ENCODE results near the gene MAPKBP1. TPM values are rescaled to one million over a fixed set of nuclear protein-coding genes. Genes with fewer than 3 reads are reported as not detected.

Gene MAPKBP1
- total RNA-seq, 1 experiment from 2014 or later = 14.7 TPM

DNA sequence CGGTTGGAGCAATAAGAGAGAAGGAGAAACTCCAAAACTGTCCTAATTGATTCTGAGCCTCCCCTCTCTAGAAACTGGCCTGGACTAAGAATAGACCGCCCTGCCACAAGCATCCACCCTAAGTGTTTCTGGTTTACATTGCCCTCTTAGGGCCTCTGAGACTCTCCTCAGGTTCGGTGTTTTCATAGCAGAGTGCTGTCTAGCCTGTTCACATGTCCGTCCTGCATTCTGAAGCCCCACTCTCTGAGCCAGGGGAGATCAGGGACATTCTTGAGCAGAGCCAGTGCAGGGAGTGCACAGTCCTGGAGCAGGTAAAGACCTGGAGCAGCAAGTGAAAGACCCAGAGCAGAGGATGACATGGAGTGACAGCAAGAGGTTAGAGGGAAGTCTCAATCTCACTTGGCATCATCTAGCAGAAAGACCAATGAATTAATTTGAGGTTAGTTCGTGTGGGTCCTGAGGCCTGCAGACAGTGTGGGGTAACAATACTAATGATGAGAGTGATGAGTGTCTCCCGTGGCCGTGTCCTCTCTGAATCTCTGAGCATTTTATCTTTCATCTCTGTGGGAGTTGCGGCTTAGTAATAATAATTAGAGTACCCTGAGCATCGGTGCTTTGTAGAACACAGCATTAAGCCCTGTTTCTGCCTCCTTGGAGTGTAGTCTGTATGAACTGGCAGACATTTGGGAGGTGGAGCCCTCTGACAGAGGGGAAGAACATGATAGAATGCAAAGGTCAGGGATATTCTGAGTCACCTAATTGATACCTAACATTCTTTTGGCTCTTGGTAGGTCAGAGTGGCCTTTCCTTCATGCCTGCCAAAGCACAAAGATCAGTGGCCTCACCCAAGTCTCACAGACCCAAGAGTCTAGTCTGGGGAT, 24.6 kb downstream of the MAPKBP1 start:
- in situ Hi-C loops (cut with HindIII; ENCODE audit: low pct_unique_long_range_greater_than_20kb, low sequenced_read_pairs) = no loop called here
- DNase-seq (ENCODE audit: low read depth, low spot score) = no peak

DNA sequence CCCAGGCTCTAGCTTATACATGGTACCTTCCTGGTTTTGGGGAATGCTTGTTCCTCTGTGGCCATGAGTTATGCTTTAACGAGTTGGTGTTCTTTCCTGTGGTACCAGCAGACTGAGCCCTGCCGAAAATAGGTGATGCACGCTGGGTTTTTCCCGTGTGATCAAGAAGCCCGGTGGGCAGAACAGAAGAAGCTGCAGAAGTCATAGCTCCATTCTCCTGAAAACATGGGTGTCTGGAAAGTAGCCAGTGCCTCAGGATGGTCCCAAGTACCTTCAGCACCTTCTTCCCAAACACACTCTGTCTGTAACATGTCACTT, 25.2 kb downstream of the MAPKBP1 start:
- DNase-seq (ENCODE audit: low read depth, low spot score) = no peak
- in situ Hi-C loops (cut with HindIII; ENCODE audit: low pct_unique_long_range_greater_than_20kb, low sequenced_read_pairs) = no loop called here

DNA sequence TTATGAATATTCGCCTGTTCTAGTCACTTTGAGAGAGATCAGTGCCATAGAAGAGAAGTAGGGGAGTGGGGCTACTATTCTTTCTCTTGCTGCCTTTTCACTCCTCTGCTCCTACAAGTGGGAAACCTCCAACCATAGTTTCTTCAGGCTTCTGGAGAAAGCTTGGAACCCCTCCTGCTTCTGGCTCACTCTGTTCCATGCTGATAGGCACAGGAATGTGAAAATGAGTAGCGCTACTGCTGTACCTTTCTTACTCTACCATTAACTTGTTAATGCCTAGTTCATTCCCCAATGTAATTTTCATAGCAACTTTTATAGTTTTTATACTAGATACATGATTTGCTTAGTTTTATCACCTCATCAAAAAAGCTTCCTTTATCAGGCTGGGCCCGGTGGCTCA, 26.9 kb downstream of the MAPKBP1 start:
- no peak for DNase-seq (ENCODE audit: low read depth, low spot score)
- in situ Hi-C loops (cut with HindIII; ENCODE audit: low pct_unique_long_range_greater_than_20kb, low sequenced_read_pairs) = no loop called here

DNA sequence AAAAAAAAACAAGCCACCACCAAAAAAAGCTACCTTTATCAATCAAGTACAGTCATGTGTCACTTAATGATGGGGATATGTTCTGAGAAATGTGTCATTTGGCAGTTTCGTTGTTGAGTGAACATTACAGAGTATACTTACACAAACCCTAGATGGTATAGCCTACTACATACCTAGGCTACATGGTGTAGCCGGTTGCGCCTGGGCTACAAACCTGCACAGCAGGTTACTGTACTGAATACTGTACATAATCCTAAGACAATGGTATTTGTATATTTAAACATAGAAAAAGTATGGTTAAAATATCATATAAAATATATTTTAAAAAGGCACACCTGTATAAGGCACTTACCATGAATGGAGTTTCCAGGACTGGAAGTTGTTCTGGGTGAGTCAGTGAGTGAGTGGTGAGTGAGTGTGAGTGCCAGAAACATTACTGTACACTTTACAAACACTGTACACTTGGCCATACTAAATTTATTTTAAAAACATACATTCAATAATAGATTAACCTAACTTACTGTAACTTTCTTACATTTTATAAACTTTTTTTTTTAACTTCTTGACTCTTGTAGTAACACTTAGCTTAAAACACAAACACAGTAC, 27.7 kb downstream of the MAPKBP1 start:
- in situ Hi-C loops (cut with HindIII; ENCODE audit: low pct_unique_long_range_greater_than_20kb, low sequenced_read_pairs) = no loop called here
- no peak for DNase-seq (ENCODE audit: low read depth, low spot score)

DNA sequence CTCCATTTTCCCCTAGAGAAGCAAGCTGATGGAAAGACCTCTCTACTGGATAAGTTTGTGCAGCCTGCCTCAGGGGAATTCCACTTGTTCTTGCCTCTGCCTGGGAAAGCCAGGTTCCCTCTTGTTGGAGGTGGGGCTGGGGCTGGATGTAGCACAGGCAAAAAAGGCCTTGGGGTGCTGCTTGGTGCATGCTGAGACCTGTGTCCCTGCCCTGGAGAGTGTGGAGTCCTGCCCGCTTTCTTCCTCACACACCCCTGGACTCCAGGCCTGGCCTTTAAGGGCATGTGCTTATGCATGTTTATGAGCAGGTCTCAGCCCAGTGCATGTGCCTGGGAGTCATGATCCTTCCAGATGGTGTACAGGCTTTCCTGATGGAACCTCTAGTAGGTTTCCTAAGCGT, 30.1 kb downstream of the MAPKBP1 start:
- in situ Hi-C loops (cut with HindIII; ENCODE audit: low pct_unique_long_range_greater_than_20kb, low sequenced_read_pairs) = no loop called here
- DNase-seq (ENCODE audit: low read depth, low spot score) = no peak

DNA sequence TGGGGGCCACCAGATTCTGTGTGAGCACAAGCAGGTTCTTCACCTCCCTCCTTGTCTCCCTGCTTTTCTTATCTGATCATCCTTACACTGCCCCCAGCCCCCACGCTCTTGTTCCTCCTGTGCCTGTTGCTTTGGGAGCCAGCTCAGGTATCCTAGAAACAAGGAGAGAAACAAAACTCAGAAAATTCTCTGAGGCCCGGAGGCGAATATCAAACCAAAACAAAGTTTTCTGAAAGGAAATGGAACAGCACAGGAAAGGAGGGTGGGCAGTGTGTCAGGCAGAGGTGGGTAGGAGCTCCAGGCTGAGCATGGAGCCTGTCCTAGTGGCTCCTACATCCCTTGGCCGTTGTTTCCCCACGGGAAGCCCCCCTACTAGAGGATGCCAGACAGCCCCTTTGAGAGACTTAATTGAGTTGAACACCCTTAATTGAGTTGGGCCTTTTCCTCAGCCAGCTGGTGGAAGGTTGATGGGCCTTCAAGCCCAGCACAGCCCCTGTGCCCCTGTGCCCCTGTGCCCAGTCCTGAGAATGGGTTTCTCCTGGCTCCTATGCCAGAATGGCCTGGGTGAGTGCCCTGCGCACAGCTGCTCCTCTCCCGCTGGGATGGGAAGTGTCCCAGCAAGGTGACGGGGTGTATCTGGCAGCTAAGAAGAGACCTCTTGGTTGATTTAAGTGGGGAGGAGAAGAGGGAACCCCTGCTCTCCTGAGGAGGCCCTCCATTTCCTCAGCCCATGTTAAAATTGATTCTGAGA, 30.8 kb downstream of the MAPKBP1 start:
- no peak for DNase-seq (ENCODE audit: low read depth, low spot score)
- in situ Hi-C loops (cut with HindIII; ENCODE audit: low pct_unique_long_range_greater_than_20kb, low sequenced_read_pairs) = no loop called here

DNA sequence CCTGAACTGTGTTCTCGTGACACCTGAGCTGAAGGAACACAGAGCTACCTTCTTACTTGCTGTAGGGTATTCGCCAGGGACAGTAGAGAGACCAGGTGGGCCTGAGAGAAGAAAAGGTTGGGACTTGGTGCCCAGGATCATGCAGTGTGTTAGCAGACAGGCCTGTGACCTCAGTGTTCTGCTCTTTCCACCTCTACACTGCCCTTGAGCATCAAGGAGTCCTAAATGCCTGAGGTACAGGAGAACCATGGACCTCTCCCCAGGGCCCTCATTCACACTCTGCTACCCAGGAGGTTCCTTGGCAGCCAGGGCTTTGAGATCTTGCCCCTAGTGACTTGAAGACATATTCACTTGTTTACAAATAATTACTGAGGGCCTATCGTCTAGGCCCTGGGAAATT, 31.4 kb downstream of the MAPKBP1 start:
- in situ Hi-C loops (cut with HindIII; ENCODE audit: low pct_unique_long_range_greater_than_20kb, low sequenced_read_pairs) = no loop called here
- no peak for DNase-seq (ENCODE audit: low read depth, low spot score)

DNA sequence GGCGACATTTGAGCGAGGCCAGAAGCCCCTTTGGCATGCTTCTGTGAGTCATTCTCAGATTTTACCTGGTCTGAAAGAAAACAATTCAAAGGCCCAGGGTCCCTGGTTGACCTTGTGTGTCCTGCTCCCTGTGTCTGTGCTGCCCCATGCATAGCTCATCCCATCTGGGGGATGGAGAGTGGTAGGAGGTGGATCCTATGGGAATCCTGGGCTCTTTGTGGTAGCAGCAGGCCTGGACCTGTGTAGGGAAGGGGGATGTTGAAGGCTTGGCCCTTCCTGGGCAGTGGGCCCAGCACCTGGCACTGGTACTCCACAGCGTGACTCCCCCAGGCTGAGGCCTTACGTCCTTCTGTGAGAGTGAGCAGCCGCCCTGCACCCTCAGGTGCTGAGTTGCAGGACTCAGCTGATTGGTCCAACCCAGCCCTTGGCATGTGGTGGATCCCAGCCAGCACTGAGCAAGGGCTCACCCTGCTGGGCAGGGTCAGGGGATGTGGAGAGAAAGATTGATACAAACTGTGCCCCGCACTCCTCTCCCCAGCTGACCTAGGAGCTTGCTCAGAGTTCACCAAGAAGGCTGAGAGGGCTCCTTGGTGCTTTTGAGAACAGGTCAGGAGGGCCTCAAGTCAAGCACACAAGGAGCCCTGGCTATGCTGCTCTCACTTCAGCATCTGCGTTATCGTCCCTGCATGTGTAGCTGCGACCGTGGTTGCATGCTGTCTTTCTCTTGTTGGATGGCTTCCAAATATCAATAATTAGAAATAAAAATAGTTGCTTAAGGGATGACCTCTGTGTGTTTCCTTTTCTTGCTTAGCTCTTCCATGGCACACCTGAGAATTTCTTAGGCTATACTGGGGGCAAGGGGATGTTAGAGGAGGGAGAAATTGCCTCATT, 32.3 kb downstream of the MAPKBP1 start:
- DNase-seq (ENCODE audit: low read depth, low spot score) = peak; percentile 57
- in situ Hi-C loops (cut with HindIII; ENCODE audit: low pct_unique_long_range_greater_than_20kb, low sequenced_read_pairs) = no loop called here

DNA sequence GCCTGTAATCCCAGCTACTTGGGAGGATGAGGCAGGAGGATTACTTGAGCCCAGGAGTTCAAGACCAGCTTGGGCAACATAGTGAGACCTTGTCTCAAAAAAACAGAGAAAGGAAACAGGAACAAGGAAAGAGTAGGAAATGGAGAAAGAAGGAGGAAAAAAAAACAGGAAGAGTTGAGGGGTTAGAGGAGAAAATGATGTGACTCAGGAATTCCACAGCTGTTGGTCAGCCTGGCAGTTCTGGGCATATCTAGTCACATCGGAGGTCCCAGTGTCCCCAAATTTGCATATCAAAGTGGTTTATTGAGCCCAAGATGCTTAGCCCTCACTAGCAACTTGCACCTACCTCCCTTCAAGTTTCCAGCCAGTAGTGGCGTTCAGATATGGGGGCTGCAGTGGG, 34.8 kb downstream of the MAPKBP1 start:
- in situ Hi-C loops (cut with HindIII; ENCODE audit: low pct_unique_long_range_greater_than_20kb, low sequenced_read_pairs) = no loop called here
- no peak for DNase-seq (ENCODE audit: low read depth, low spot score)

DNA sequence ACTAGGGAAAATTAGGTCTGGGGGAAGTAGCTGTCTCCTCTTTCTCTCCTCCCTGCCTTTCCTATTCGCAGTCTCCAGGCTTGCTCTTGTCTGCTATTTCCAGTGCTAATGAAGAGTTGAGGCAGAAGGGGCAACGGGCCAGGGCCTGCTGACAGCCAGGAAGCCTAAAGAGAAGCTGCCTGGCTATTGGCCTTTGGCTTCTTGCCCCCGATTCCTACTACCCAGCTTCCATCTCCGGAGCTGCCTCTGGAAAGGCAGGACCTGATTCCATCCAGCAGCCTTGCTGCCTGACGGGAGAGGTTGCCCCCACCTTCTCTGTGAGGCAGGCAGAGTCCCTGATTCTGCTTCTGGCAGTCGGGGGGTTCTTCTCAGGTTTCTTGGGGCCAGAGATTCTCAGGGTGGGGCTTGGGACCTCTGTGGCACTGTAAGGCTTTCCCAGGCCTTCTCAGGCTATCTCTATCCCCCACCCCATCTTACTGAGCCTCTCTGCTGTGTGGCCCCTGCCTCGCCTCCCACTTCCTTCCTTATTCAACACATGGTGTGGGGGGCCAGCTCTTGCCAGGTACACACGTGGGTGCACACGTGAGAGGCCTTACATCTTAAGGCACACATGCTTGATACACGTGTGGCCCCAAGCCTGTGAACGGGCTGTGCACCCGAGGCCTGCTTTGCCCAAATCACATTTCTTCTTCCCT, 35.4 kb downstream of the MAPKBP1 start:
- in situ Hi-C loops (cut with HindIII; ENCODE audit: low pct_unique_long_range_greater_than_20kb, low sequenced_read_pairs) = no loop called here
- DNase-seq (ENCODE audit: low read depth, low spot score) = no peak

DNA sequence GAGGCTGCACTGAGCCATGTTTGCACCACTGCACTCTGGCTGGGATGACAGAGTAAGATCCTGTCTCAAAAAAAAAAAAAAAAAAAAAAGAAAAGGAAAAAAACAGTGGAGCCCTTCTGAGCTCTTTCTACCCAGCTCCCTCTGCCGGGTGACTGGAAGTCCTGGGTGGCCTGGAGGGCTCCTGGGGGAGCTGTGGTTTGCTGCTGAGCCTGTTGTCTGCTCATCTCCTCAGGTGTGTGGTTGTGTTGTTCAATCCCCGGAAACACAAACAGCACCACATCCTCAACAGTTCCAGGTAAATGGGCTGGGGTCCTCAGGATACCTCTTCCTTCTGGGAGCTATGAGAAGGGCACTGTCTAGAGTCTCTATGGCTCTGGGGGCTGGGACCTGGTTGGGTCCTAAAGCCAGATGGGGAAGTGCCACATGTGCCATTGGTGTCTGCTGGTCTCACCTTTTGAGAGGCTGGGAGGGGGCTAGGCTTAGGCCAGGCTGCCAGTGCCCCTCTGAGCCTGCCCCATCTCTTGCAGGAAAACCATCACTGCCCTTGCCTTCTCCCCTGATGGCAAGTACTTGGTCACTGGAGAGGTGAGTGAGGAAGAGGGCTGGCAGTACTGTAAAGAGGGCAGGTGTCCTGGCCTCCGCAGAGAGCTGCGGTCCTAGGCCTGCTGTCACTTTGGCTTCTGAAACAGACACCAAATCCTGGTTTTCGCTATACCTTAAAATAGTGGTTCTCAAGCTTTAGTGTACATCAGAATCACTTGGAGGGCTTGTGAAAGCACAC, 36.6 kb downstream of the MAPKBP1 start:
- in situ Hi-C loops (cut with HindIII; ENCODE audit: low pct_unique_long_range_greater_than_20kb, low sequenced_read_pairs) = no loop called here
- DNase-seq (ENCODE audit: low read depth, low spot score) = peak; percentile 31

DNA sequence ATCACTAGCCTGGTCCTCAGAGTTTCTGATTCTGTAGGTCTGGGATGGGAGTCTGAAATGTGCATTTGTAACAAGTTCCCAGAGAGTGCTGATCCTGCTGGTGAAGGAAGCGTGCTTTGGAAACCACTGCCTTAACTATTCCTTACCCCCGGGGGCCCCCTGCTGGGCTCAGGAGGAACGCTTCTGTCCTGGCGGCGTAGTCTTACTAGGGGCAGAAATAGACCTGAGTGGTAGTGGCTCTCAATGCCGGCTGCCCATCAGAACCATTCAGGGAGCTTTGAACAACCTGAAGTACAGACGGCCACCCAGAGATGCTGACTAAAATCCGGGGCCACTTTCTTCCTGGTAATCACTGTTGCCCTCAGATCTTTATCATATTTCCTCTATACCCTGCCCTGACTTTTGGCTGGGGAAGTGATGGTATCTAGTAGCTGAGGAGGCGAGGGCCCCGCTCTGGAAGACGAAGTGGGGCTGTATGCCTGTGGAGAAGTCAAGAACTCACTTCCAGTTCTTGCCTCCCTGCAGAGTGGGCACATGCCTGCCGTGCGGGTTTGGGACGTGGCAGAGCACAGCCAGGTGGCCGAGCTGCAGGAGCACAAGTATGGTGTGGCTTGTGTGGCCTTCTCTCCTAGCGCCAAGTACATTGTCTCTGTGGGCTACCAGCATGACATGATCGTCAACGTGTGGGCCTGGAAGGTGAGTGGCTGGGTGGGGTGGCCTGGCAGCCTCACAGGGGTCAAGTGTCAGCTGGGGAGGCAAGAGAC, 37.3 kb downstream of the MAPKBP1 start:
- DNase-seq (ENCODE audit: low read depth, low spot score) = peak; percentile 86
- in situ Hi-C loops (cut with HindIII; ENCODE audit: low pct_unique_long_range_greater_than_20kb, low sequenced_read_pairs) = no loop called here

DNA sequence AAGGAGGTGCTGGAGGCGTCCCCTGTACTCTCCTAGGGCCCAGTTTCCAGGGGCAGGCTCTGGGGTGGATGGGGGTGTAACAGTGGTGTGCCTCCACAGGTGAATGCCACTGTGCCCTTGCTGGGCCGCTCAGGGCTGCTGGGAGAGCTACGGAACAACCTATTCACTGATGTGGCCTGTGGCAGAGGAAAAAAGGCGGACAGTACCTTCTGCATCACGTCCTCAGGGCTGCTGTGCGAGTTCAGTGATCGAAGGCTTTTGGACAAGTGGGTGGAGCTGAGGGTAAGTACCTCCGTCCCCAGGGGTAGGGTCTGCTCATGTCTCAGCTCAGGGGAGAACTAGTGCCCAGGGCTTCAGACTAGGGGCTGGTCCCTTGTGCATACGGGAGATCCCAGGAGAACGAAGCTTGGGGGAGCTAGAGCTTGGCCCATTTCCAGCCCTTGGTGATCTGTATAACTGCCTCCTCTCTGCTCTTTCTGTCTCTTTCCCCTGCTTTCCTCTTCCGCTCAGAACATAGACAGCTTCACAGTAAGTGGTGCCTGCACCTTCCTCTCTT, 38.6 kb downstream of the MAPKBP1 start:
- in situ Hi-C loops (cut with HindIII; ENCODE audit: low pct_unique_long_range_greater_than_20kb, low sequenced_read_pairs) = no loop called here
- DNase-seq (ENCODE audit: low read depth, low spot score) = no peak

DNA sequence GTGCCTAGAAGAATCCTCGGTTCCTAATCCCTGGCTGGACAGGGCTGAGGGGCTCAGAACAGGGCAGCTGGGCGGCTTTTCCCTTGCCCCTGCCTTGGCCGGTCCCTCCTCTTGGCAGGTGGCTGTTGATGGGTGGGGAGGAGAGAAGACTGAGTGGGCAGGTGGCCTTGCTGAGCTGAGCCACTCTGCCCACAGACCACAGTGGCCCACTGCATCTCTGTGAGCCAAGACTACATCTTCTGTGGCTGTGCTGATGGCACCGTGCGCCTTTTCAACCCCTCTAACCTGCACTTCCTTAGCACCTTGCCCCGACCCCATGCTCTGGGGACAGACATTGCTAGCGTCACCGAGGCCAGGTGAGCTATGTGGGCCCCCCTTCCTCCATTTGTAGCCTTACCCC, 39.1 kb downstream of the MAPKBP1 start:
- no peak for DNase-seq (ENCODE audit: low read depth, low spot score)
- in situ Hi-C loops (cut with HindIII; ENCODE audit: low pct_unique_long_range_greater_than_20kb, low sequenced_read_pairs) = no loop called here

DNA sequence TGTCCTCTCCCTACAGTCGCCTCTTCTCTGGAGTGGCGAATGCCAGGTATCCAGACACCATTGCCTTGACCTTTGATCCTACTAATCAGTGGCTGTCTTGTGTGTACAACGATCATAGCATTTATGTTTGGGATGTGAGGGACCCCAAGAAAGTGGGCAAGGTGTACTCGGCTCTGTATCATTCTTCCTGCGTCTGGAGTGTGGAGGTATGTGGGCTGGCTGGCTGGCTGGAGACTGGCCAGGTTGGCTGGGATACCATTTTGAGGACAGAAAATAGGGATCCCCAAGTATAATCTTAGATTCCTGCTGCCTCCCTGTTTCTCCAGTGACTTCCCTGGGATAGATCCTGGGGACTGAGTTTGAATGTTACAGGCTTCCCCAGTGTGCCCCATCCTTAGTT, 40.2 kb downstream of the MAPKBP1 start:
- in situ Hi-C loops (cut with HindIII; ENCODE audit: low pct_unique_long_range_greater_than_20kb, low sequenced_read_pairs) = no loop called here
- no peak for DNase-seq (ENCODE audit: low read depth, low spot score)

DNA sequence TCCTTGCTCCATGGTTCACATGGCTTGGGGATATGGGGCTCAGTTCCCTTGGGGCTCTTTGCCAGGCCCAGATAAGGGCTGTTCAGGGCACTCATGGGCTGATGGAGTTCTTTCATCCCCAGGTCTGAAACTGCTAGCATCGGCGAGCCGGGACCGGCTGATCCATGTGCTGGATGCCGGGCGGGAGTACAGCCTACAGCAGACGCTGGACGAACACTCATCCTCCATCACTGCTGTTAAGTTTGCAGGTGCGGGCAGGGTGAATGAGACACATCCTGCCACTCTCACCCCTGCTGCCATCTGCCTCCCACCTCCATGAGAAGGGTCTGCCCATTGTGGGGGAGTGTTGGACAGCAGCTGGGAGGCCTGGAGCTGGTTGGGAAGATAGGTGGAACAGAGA, 42.5 kb downstream of the MAPKBP1 start:
- DNase-seq (ENCODE audit: low read depth, low spot score) = no peak
- in situ Hi-C loops (cut with HindIII; ENCODE audit: low pct_unique_long_range_greater_than_20kb, low sequenced_read_pairs) = no loop called here
